Activated T-cell treated with anti-CD3 and anti-CD28 coated beads for 1 hour (primary cell): ENCODE measurements around the gene C11orf21.

Source experiments
- DNase-seq: peaks from one replicate; pipeline ENCODE4 v3.0.0-alpha.2; 2020; ENCODE audit warnings: low read depth

The C11orf21 gene

DNA sequence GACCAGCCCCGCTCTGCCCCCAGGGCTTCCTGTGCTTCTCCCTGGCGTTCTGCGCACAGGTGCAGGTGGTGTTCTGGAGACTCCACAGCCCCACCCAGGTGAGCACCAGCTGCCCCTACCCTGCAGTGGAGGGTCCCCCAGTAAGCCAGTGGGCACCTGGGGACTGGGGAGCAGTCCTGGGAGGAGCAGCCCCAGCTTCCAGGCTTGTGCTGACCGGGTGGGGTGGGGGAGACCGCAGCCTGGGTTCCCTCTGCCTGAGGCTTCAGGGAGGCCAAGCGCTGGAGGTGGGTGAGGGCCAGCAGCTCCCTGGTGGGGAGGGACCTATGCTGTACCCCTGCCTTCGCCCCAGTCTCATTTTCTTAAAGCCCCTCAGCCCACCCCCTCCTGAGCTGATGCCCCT, 7.0 kb upstream of the C11orf21 start:
- DNase-seq: no peak

GRCh38 chr11:2307501-2308331, 6.0 kb upstream of the C11orf21 start:
- no peak for DNase-seq

GRCh38 chr11:2306877-2307500, 5.3 kb upstream of the C11orf21 start:
- DNase-seq: no peak

GRCh38 chr11:2306452-2306823, 4.7 kb upstream of the C11orf21 start:
- no peak for DNase-seq

- DNase-seq: no peak
These were observed 4.2 kb upstream of the C11orf21 start for GRCh38 chr11:2305788-2306451.

- DNase-seq: peak; percentile 83
These were observed 3.5 kb upstream of the C11orf21 start for GRCh38 chr11:2305140-2305778.

- DNase-seq: no peak
These were observed 2.9 kb upstream of the C11orf21 start for GRCh38 chr11:2304506-2305139.

- DNase-seq: no peak
These were observed 2.1 kb upstream of the C11orf21 start for GRCh38 chr11:2303627-2304505.

DNA sequence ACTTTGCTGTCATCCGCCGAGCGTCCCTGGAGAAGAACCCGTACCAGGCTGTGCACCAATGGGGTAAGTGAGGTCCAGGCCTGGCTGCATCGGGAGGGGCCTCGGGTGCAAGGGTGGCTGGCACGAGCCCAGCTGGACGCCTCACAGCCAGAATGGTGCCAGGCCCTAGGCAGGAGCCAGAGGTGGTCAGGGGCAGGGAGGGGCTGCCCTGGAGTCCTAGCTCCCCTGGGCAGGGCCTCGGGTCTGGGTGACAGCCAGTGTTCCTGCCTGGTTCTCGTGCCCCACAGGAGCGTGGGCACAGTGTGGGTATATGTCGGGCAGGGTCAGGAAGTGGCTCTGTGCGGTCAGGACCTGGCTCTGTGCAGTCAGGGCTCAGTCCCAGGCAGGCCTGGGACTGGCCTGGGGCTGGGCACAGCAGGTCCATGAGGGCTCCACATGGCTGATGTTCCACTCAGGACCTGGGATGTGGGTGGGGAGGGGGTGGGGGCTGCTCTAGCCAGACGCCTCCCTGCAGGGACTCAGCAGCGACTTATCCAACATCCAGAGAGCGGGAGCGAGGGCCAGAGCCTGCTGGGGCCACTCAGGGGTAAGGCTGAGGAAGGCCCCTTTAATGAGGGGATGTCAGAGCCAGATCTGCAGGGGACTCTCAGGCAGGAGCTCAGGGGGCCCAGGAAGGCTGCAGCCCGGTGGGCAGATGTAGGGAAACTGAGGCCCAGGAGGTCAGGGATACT, 1.3 kb upstream of the C11orf21 start:
- no peak for DNase-seq

DNA sequence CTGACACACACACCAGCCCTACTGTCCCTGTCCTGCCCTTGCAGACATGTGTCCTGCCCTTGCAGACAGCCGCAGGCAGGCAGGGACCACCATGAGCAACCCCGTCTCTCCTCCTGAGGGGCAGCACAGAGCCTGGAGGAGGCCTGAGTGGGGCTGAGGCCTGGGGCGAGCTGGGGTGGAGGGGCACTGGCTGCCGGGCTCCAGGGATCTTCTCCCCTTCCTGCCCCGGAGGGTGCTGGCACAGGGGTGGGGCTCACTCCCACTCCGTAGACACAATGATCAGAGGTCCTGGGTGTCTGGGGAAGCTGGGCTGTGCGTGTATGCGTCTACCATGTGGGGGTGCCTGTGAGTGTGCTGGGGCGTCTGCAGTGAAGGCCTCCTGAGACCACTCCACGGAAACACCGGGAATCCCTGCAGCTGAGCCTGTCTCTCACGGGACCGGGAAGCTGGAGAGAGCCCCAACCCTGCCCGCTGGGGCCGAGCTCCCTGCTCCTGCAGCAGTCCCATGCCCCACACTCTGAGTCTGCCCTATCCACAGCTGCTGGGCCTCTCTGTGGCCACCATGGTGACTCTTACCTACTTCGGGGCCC, 683 bp upstream of the C11orf21 start:
- no peak for DNase-seq

GRCh38 chr11:2300936-2301630, 635 bp downstream of the C11orf21 start:
- DNase-seq: no peak

DNA sequence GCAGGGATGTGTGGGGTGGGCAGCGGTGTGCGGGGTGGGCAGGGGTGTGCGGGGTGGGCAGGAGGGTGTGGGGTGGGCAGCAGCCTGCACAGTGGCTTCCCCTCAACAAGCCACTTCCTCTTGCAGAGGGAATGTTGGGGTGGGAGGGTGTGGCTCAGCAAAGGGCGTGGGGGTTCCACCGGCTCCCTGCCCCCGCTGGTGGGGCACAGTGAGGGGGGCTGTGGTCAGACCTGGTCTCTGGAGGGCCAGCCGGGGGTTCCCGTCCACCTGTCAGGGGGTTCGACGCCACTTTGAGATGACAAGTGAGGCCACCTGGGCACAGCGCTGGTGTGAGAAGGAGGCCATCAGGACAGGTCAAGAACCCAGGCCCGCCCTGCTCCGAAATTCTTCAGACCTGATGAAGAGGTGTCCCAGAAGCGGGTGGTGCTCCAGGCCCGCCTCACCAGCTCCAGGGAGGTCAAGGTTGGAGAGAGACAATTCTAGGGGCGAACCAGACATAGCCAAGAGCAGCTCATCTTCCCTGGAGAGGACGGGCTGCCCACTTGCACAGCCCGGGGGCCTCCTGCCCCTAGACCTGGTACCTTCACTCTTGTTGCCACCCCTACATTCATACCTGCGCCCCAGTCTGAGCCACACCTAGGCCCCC, 1.3 kb downstream of the C11orf21 start:
- no peak for DNase-seq

- DNase-seq: no peak
These were observed 1.9 kb downstream of the C11orf21 start for GRCh38 chr11:2299773-2300172.

GRCh38 chr11:2298795-2299761, 2.6 kb downstream of the C11orf21 start:
- DNase-seq: no peak

DNA sequence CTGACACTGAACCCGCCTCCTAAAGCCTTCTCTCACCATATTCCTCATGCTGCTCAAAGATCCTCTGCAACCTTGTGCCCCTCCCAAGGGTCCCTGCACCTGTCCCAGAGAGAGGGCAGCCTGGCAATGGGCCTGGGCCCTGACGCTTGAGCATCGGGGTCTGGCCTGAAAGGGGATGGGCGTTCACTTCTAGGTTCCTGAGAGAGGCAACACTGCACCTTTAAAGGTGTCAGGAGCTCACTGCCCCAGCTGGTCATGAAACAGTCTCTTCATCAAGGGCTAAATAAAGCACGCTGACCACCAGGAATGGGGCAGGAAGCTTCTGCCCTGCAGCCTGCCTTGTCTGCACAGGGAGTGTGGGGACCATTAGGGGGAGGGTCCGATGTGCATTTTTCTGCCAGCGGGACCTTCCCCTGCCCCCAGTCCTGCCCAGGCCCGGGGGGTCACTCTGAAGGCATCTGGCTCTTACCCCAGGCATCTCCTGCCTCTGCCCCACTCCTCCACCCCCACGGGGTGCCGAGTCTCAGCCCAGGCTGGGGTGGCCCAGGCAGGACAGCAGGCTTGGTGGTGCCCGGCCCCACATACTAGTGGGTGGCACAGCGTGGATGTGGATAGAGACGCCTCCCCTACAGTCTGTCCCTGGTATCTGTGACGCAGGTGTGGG, 3.5 kb downstream of the C11orf21 start:
- DNase-seq: no peak

- no peak for DNase-seq
These were observed 4.1 kb downstream of the C11orf21 start for GRCh38 chr11:2297623-2298030.
